ENCODE measurements around the gene MAST4.
"Not testable (repeated sequence)": the region's sequence is repeated elsewhere in the genome, so short reads cannot be mapped to it uniquely, and the experiment has no call there.

MAST4 gene

GRCh38 chr5:66813306-66813705 is 217.1 kb downstream of the MAST4 start:
- H3K4me3 ChIP-seq (replicated peaks in 1 of 2; ENCODE audit: low read depth in 2 of 2, low read length in 2 of 2) = no peak overlapping the region
- TF ChIP-seq CTCF (IDR thresholded peaks at IDR 0.05; ENCODE audit: low read depth, low read length) = no peak
- no peak for DNase-seq (ENCODE audit: low read depth in 2 of 2)

DNA sequence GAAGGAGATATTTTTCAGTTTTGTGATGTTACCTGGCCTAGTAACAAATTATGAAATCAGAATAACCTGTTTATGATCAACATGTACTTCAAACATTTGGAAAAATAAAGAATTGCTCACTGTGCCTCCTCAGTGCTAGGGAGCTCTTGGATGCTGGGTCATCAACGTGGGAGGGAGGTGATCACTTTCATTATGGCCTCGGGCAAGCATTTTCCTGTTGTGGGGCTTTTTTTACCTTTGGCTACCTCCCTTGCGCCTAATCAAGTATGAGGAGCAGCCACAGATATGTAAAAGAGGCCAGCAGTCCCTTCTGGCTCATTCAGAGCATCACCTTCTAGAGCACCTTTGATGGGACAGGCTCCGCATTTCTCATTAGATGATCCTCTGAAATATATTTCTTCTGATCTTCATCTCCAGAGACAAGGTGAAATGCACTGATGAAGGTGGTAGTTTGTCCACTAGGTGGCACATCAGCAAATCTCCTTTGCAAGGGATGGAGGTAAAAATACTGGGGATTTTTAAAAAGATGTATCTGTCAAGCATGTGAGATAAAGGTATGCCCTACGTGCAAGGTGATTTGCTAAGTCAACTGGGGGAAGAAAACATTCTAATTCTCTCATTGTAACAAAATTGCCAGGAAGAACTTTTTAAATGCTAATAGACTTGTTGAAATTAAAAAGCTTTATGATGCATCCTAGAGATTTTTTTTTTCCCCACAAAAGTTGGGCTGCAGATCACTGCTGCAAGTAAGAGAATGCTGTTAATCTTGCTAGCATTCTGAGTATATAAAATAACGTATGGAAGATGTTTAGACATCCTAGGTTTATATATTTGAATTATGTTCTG is 218.2 kb downstream of the MAST4 start:
- TF ChIP-seq CTCF (IDR thresholded peaks at IDR 0.05; ENCODE audit: low read depth, low read length) = peak; percentile 76

GRCh38 chr5:66818304-66818934 is 222.2 kb downstream of the MAST4 start:
- no peak for TF ChIP-seq CTCF (IDR thresholded peaks at IDR 0.05; ENCODE audit: low read depth, low read length)
- H3K4me3 ChIP-seq (replicated peaks in 1 of 2; ENCODE audit: low read depth in 2 of 2, low read length in 2 of 2) = no peak overlapping the region
- DNase-seq (ENCODE audit: low read depth in 2 of 2) = no peak

More for the DNA sequence above, 218.2 kb downstream of the MAST4 start:
- no peak overlapping the region for H3K4me3 ChIP-seq (replicated peaks in 1 of 2; ENCODE audit: low read depth in 2 of 2, low read length in 2 of 2)
- peak; percentile 70 to 76 for DNase-seq (ENCODE audit: low read depth in 2 of 2)

- TF ChIP-seq CTCF (IDR thresholded peaks at IDR 0.05; ENCODE audit: low read depth, low read length) = no peak
- H3K4me3 ChIP-seq (replicated peaks in 1 of 2; ENCODE audit: low read depth in 2 of 2, low read length in 2 of 2) = no peak overlapping the region
- no peak for DNase-seq (ENCODE audit: low read depth in 2 of 2)
These were observed 222.7 kb downstream of the MAST4 start for GRCh38 chr5:66818935-66819328.

GRCh38 chr5:66820630-66821207 is 224.5 kb downstream of the MAST4 start:
- no peak for DNase-seq (ENCODE audit: low read depth in 2 of 2)
- no peak overlapping the region for H3K4me3 ChIP-seq (replicated peaks in 1 of 2; ENCODE audit: low read depth in 2 of 2, low read length in 2 of 2)
- TF ChIP-seq CTCF (IDR thresholded peaks at IDR 0.05; ENCODE audit: low read depth, low read length) = no peak

GRCh38 chr5:66821688-66822429 is 225.7 kb downstream of the MAST4 start:
- no peak for TF ChIP-seq CTCF (IDR thresholded peaks at IDR 0.05; ENCODE audit: low read depth, low read length)
- DNase-seq (ENCODE audit: low read depth in 2 of 2) = peak; percentile 8 to 66
- H3K4me3 ChIP-seq (replicated peaks in 1 of 2; ENCODE audit: low read depth in 2 of 2, low read length in 2 of 2) = no peak overlapping the region

DNA sequence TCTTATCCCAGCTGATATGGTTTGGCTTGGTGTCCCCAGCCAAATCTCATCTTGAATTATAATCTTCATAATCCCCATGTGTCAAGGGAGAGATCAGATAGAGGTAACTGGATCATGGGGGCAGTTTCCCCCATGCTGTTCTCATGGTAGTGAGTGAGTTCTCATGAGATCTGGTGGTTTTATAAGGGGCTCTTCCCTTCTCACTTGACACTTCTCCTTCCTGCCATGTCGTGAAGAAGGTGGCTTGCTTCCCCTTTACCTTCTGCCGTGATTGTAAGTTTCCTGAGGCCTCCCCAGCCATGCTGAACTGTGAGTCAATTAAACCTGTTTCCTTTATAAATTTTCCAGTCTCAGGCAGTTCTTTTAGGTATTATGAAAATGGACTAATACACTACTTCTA is 226.7 kb downstream of the MAST4 start:
- not testable (repeated sequence) for H3K4me3 ChIP-seq (replicated peaks in 1 of 2; ENCODE audit: low read depth in 2 of 2, low read length in 2 of 2); DNase-seq (ENCODE audit: low read depth in 2 of 2)
